Measurements from ENCODE around the gene ACTR2.

The ACTR2 gene

DNA sequence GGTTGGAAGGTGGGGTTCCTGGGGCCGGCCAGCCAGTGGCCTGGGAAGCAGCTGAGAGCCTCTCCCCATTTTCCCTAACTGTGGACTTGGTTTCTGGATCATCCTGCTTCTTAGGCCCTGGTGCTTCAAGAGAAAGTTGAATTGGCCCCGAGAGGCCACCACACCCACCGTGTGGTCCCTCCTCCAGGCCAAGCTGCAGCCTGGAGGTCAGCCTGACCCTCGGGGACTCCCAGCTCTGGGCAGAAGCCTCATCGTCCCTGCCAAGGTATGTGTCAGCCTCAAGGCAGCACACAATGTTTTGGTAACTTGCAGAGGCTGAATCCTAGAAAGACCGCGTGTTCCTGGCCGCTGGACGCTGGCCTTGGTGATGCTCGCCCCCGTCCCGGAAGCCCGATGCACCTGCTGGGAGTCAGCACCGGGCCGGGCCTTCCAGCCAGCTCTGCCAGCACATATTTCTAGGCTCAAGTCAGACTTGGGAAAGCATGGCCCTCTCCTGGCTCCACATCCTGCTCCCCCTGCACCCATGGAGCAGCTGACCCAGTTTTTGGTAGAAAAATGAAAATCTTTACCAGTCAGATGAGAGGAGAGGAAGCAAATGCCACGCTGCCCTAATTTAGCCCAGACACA lies 72.6 kb downstream of the ACTR2 start:
- TF ChIP-seq, protein P1, sequence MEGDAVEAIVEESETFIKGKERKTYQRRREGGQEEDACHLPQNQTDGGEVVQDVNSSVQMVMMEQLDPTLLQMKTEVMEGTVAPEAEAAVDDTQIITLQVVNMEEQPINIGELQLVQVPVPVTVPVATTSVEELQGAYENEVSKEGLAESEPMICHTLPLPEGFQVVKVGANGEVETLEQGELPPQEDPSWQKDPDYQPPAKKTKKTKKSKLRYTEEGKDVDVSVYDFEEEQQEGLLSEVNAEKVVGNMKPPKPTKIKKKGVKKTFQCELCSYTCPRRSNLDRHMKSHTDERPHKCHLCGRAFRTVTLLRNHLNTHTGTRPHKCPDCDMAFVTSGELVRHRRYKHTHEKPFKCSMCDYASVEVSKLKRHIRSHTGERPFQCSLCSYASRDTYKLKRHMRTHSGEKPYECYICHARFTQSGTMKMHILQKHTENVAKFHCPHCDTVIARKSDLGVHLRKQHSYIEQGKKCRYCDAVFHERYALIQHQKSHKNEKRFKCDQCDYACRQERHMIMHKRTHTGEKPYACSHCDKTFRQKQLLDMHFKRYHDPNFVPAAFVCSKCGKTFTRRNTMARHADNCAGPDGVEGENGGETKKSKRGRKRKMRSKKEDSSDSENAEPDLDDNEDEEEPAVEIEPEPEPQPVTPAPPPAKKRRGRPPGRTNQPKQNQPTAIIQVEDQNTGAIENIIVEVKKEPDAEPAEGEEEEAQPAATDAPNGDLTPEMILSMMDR (conservative IDR thresholded peaks at IDR 0.05; ENCODE audit: control insufficient read depth, insufficient read depth, low read depth, low read length): no peak
- no peak overlapping the region for H3K4me3 ChIP-seq (ENCODE audit: control insufficient read depth, low read depth, low read length)
- DNase-seq (ENCODE audit: low read depth): peak; percentile 96

DNA sequence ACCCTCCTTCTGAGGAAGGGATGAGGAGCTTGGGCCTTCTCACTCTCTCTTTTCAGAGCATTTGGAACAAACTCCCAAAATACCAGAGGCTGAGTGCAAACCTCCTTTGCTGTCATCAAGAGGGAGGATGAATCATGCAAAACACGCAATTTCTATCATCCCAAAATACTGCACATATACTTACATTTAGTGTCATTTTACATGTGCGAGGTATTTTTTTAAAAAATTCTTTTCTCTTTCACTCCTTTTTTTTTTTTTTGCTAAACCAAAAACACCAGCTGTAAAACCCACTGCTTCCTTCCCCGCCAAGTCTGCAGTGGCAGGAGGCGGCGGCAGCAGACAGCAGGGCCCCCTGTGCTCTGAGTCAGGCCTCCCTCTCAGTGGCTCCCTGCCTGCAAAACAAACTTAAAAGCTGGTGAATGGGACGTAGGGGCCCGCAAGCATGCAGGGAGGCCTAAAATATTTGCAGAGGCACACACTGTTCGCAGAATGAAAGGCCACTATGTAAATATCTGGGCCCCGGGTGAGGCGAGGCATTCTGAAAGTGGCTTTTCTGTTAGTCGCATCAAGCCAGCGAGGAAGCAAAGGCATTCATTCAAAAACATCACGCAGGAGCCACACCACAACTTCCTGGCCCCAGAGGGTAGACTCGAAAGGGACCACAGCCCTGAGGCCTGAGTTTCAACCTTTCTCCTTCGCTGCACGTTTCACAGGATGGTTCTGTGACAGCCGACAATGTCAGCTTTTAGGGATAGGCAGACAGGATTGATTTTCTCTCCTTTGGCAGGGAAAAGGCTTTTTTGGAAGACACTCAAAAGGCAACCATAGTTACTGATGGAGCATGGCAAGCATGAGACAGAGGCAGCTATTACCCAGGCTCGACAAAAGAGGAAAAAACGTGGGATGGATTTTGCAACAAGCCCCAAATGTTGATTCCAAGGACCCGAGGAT lies 73.4 kb downstream of the ACTR2 start:
- peak overlapping the region; percentile 6 for H3K4me3 ChIP-seq (ENCODE audit: control insufficient read depth, low read depth, low read length)
- DNase-seq (ENCODE audit: low read depth): peak; percentile 92
- TF ChIP-seq, protein P1 (conservative IDR thresholded peaks at IDR 0.05; ENCODE audit: control insufficient read depth, insufficient read depth, low read depth, low read length): no peak

DNA sequence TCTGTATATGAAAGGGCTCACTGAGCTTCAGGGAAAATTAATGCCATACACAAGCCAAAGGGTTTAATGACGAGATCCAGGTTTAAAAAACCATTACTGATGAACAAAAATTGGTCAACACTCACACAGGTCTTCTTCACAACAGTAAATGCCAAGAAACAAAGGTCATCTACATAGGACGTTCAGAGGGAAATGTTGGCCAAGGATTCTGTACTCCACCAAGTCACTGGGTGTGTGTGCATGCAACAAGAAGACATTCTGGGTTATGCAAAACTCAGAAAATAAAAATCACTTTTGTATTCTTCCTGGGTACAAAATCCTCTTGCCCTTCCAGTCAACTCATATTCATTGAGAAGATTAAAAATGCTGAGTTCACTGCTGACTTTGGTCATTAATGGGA lies 78.3 kb downstream of the ACTR2 start:
- TF ChIP-seq, protein P1 (conservative IDR thresholded peaks at IDR 0.05; ENCODE audit: control insufficient read depth, insufficient read depth, low read depth, low read length): no peak
- no peak for DNase-seq (ENCODE audit: low read depth)
- H3K4me3 ChIP-seq (ENCODE audit: control insufficient read depth, low read depth, low read length): no peak overlapping the region

DNA sequence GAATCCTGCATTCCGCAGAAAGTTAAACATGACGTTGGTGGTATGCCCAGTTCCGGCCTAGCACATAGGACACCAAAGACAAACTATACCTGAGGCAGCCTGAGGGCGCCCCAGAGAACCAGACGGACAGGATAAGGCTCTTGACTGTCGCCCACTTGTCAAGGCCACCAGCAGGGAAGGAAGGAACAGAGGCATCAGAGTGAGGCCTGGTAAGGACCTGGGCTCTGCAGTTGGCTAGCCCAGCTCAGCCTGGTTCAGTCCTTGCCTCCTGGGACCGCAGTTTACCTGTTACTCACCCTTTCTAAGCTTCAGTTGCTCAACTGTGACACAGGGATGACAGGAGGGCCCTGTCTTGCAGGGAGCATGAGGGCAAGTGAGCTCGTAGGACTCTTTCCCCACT lies 82.1 kb downstream of the ACTR2 start:
- TF ChIP-seq, protein P1 (conservative IDR thresholded peaks at IDR 0.05; ENCODE audit: control insufficient read depth, insufficient read depth, low read depth, low read length): no peak
- no peak for DNase-seq (ENCODE audit: low read depth)
- H3K4me3 ChIP-seq (ENCODE audit: control insufficient read depth, low read depth, low read length): no peak overlapping the region

DNA sequence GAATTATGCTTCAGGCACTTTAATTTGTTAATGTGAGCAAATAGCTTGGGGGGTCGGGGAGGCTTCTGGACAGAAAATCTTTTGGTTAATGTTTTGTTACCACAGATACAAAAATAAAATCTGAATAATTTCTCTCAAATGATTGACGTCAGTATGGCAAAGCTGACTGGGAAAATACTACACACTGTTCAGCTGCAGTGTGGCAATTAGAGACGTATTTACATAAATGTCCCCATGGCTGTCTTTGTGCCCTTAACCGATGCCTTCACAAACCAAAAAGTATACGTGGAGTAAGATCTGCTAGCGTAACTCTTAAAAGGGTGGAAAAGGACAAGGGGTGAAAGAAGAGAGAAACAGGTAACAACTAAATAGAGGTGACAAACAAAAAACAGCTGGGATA lies 83.4 kb downstream of the ACTR2 start:
- no peak for DNase-seq (ENCODE audit: low read depth)
- no peak overlapping the region for H3K4me3 ChIP-seq (ENCODE audit: control insufficient read depth, low read depth, low read length)
- TF ChIP-seq, protein P1 (conservative IDR thresholded peaks at IDR 0.05; ENCODE audit: control insufficient read depth, insufficient read depth, low read depth, low read length): no peak

DNA sequence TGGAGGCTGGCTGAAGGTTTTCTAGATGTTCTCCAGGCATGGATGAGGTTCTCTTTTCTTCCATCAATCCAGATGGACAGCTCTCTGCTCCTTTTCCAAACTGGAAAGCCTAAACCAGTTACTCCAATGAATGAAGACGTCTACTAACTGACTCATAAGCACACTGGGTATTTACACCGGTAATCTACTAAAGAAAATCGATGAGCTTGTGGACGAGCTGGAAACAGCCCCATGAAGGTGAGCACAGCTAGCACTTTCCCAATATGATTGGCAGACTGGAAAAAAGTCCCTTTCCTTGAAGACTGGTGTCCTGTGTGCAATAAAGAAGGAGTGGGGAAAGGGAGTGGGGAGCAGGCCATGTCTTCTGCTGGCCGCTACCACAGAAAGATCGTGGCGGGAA lies 84.0 kb downstream of the ACTR2 start:
- no peak for DNase-seq (ENCODE audit: low read depth)
- TF ChIP-seq, protein P1 (conservative IDR thresholded peaks at IDR 0.05; ENCODE audit: control insufficient read depth, insufficient read depth, low read depth, low read length): no peak
- H3K4me3 ChIP-seq (ENCODE audit: control insufficient read depth, low read depth, low read length): no peak overlapping the region
